ENCODE data around the gene PDHX.

GRCh38 chr11:35034401-35034800 is 118.0 kb downstream of the PDHX start:
- TF ChIP-seq L3MBTL2 (conservative IDR thresholded peaks at IDR 0.05) (no peak), FOXM1 (IDR thresholded peaks at IDR 0.05; ENCODE audit: borderline replicate concordance) (no peak), FOXK2 (IDR thresholded peaks at IDR 0.05) (no peak), SP1 (IDR thresholded peaks at IDR 0.05) (no peak), HDGF (IDR thresholded peaks at IDR 0.05; ENCODE audit: borderline replicate concordance) (no peak), TARDBP (IDR thresholded peaks at IDR 0.05) (no peak), BHLHE40 (IDR thresholded peaks at IDR 0.05; ENCODE audit: borderline replicate concordance) (no peak), CTBP1 (IDR thresholded peaks at IDR 0.05; ENCODE audit: borderline replicate concordance) (no peak)
